ENCODE results near the gene MAOB. TPM values are rescaled to one million over a fixed set of nuclear protein-coding genes. Genes with fewer than 3 reads are reported as not detected.

Gene MAOB
- total and polyA plus RNA-seq, 2 donors (not counting 1 experiment from before 2014, with no cell fraction given) = not detected

GRCh38 chrX:43809463-43809862, 72.8 kb downstream of the MAOB start:
- H3K9me3 ChIP-seq (ENCODE audit: control extremely low read depth in 1 of 3, control insufficient read depth in 2 of 3, insufficient read depth in 1 of 3, low read length in 2 of 3) = no peaks in the 10 kb centered on the region
- H2AFZ ChIP-seq (ENCODE audit: insufficient read depth, low read depth, low read length, poor library complexity, severe bottlenecking) = no peak overlapping the region
- H3K27ac ChIP-seq (ENCODE audit: low read length in 2 of 2) = no peak overlapping the region
- H3K27ac Mint-ChIP-seq = no peak overlapping the region
- H3K4me1 ChIP-seq (ENCODE audit: control insufficient read depth in 2 of 2, insufficient read depth in 2 of 2, low read length in 2 of 2) = no peaks in the 10 kb centered on the region
- H3K9me3 Mint-ChIP-seq (ENCODE audit: insufficient read depth) = no peaks in the 10 kb centered on the region
- ATAC-seq (ENCODE audit: low read depth) (no peak), DNase-seq (no peak)
- ChIA-PET POLR2A (no interaction called here), CTCF (no interaction called here)
- H3K9ac ChIP-seq (ENCODE audit: low read length) = no peak overlapping the region
- no peak overlapping the region for H3K4me2 ChIP-seq (replicated peaks; ENCODE audit: low read depth, low read length, poor library complexity, severe bottlenecking)
- peaks cover 6% of the 10 kb centered on the region for H3K27me3 Mint-ChIP-seq
- TF ChIP-seq EZH2 (IDR thresholded peaks at IDR 0.05; ENCODE audit: borderline replicate concordance, insufficient read depth, low read depth, low read length, poor library complexity, severe bottlenecking) = no peak
- no peak for TF ChIP-seq CTCF (IDR thresholded peaks at IDR 0.05)
- no peaks in the 10 kb centered on the region for H3K36me3 ChIP-seq (replicated peaks in 1 of 2; ENCODE audit: control extremely low read depth in 1 of 2, control insufficient read depth in 1 of 2, extremely low read depth in 1 of 2, insufficient read depth in 2 of 2, low read length in 1 of 2)
- H3K4me3 Mint-ChIP-seq = no peak overlapping the region
- H3K4me3 ChIP-seq (ENCODE audit: control extremely low read depth in 1 of 5, extremely low read depth in 1 of 5, insufficient read depth in 1 of 5, low read depth in 2 of 5, low read length in 4 of 5) = no peak overlapping the region
- intact Hi-C loops (cut with micrococcal nuclease) = no loop called here
- no peaks in the 10 kb centered on the region for H3K79me2 ChIP-seq (ENCODE audit: control insufficient read depth, insufficient read depth, low read length)
- no peaks in the 10 kb centered on the region for H4K20me1 ChIP-seq (ENCODE audit: control insufficient read depth, insufficient read depth, low read length, poor library complexity, severe bottlenecking)
- no peaks in the 10 kb centered on the region for H3K4me1 Mint-ChIP-seq
- H3K27me3 ChIP-seq (replicated peaks in 1 of 4; ENCODE audit: control extremely low read depth in 1 of 4, control insufficient read depth in 3 of 4, insufficient read depth in 4 of 4, low read length in 3 of 4) = peaks cover 0 to 2% (median 0%) of the 10 kb centered on the region in 4 experiments

GRCh38 chrX:43808231-43808630, 74.0 kb downstream of the MAOB start:
- no peak overlapping the region for H3K4me3 Mint-ChIP-seq
- DNase-seq (no peak), ATAC-seq (ENCODE audit: low read depth) (no peak)
- Histone ChIP-seq H3K4me3 (ENCODE audit: control extremely low read depth in 1 of 5, extremely low read depth in 1 of 5, insufficient read depth in 1 of 5, low read depth in 2 of 5, low read length in 4 of 5) (no peak overlapping the region), H4K20me1 (ENCODE audit: control insufficient read depth, insufficient read depth, low read length, poor library complexity, severe bottlenecking) (no peaks in the 10 kb centered on the region), H3K27me3 (replicated peaks in 1 of 4; ENCODE audit: control extremely low read depth in 1 of 4, control insufficient read depth in 3 of 4, insufficient read depth in 4 of 4, low read length in 3 of 4) (peaks cover 0 to 2% (median 0%) of the 10 kb centered on the region in 4 experiments), H3K27ac (ENCODE audit: low read length in 2 of 2) (no peak overlapping the region), H3K9me3 (ENCODE audit: control extremely low read depth in 1 of 3, control insufficient read depth in 2 of 3, insufficient read depth in 1 of 3, low read length in 2 of 3) (no peaks in the 10 kb centered on the region), H3K4me1 (ENCODE audit: control insufficient read depth in 2 of 2, insufficient read depth in 2 of 2, low read length in 2 of 2) (no peaks in the 10 kb centered on the region), H3K4me2 (replicated peaks; ENCODE audit: low read depth, low read length, poor library complexity, severe bottlenecking) (no peak overlapping the region), H3K9ac (ENCODE audit: low read length) (no peak overlapping the region), H2AFZ (ENCODE audit: insufficient read depth, low read depth, low read length, poor library complexity, severe bottlenecking) (no peak overlapping the region), H3K36me3 (replicated peaks in 1 of 2; ENCODE audit: control extremely low read depth in 1 of 2, control insufficient read depth in 1 of 2, extremely low read depth in 1 of 2, insufficient read depth in 2 of 2, low read length in 1 of 2) (no peaks in the 10 kb centered on the region), H3K79me2 (ENCODE audit: control insufficient read depth, insufficient read depth, low read length) (no peaks in the 10 kb centered on the region)
- no peak for TF ChIP-seq CTCF (IDR thresholded peaks at IDR 0.05)
- TF ChIP-seq EZH2 (IDR thresholded peaks at IDR 0.05; ENCODE audit: borderline replicate concordance, insufficient read depth, low read depth, low read length, poor library complexity, severe bottlenecking) = no peak
- intact Hi-C loops (cut with micrococcal nuclease) = no loop called here
- H3K27ac Mint-ChIP-seq = no peak overlapping the region
- peaks cover 6% of the 10 kb centered on the region for H3K27me3 Mint-ChIP-seq
- POLR2A ChIA-PET = no interaction called here
- no peaks in the 10 kb centered on the region for H3K4me1 Mint-ChIP-seq
- CTCF ChIA-PET = no interaction called here
- no peaks in the 10 kb centered on the region for H3K9me3 Mint-ChIP-seq (ENCODE audit: insufficient read depth)

All from B cell (primary cell).